HepG2 (cell line): ENCODE measurements around the gene PLXNC1. TPM values are rescaled to one million over a fixed set of nuclear protein-coding genes. Genes with fewer than 3 reads are reported as not detected.

Experiments
- DNMT1 ChIP-seq: sonication (generic); formaldehyde crosslinking; IDR thresholded peaks from 2 replicates; pipeline ENCODE4 v1.5.1; 2020; ENCODE audit warnings: mild to moderate bottlenecking, missing genetic modification reagents
- GABPA ChIP-seq, 2 experiments: IDR thresholded peaks; 2 replicates each; pipeline ENCODE4 v1.6.1; 2011 to 2016; ENCODE audit warnings: low read depth in 2 of 2, low read length in 1 of 2, missing biosample characterization in 1 of 2, missing genetic modification characterization in 1 of 2
- GATAD2A ChIP-seq: IDR thresholded peaks from 2 replicates; pipeline ENCODE4 v1.6.1; 2016
- KAT7 ChIP-seq: IDR thresholded peaks from 2 replicates; pipeline ENCODE4 v1.6.1; 2018; ENCODE audit warnings: borderline replicate concordance, missing compliant biosample characterization
- MED8 ChIP-seq: sonication (generic); formaldehyde crosslinking; IDR thresholded peaks from 2 replicates; pipeline ENCODE4 v1.8.1; 2023; ENCODE audit warnings: mild to moderate bottlenecking, missing genetic modification reagents; ENCODE audit not compliant: insufficient replicate concordance
- MIXL1 ChIP-seq: IDR thresholded peaks from 2 replicates; pipeline ENCODE4 v1.6.1; 2016
- PCBP1 ChIP-seq: fragments of 200-400 bp; formaldehyde crosslinking; IDR thresholded peaks from 2 replicates; pipeline ENCODE4 v1.6.1; 2017; ENCODE audit warnings: mild to moderate bottlenecking, low read depth, low read length, borderline replicate concordance
- RAD51 ChIP-seq: fragments of 450-650 bp; IDR thresholded peaks from 2 replicates; pipeline ENCODE4 v1.6.1; 2016; ENCODE audit warnings: borderline replicate concordance
- SNAI1 ChIP-seq: sonication (generic); formaldehyde crosslinking; IDR thresholded peaks from 2 replicates; pipeline ENCODE4 v1.5.0; 2020; ENCODE audit warnings: mild to moderate bottlenecking, missing genetic modification reagents, borderline replicate concordance
- SOX6 ChIP-seq, 2 experiments: fragments of 450-650 bp in 1 of 2; sonication (generic) in 1 of 2; formaldehyde crosslinking in 1 of 2; IDR thresholded peaks; 2 replicates each; pipeline versions ENCODE4 v1.4.0 to v1.6.1; 2017 to 2020; ENCODE audit warnings: antibody characterized with exemption in 1 of 2, mild to moderate bottlenecking in 1 of 2, missing genetic modification reagents in 1 of 2
- SYNCRIP ChIP-seq: fragments of 200-400 bp; formaldehyde crosslinking; IDR thresholded peaks from 2 replicates; pipeline ENCODE4 v1.6.1; 2018; ENCODE audit warnings: mild to moderate bottlenecking, low read depth, low read length; ENCODE audit not compliant: insufficient read depth
- TGIF2 ChIP-seq: IDR thresholded peaks from 2 replicates; pipeline ENCODE4 v1.6.1; 2016; ENCODE audit warnings: control low read depth, missing compliant biosample characterization
- XBP1 ChIP-seq: sonication (generic); formaldehyde crosslinking; IDR thresholded peaks from 2 replicates; pipeline ENCODE4 v1.5.0; 2020; ENCODE audit warnings: missing genetic modification reagents
- ZFP82 ChIP-seq: sonication (generic); formaldehyde crosslinking; IDR thresholded peaks from 2 replicates; pipeline ENCODE4 v1.5.1; 2020; ENCODE audit warnings: mild to moderate bottlenecking, missing genetic modification reagents, borderline replicate concordance
- ZNF33A ChIP-seq: sonication (generic); formaldehyde crosslinking; IDR thresholded peaks from 2 replicates; pipeline ENCODE4 v1.5.1; 2020; ENCODE audit warnings: missing genetic modification reagents, mild to moderate bottlenecking, moderate library complexity, borderline replicate concordance
- ZNF839 ChIP-seq: sonication (generic); formaldehyde crosslinking; IDR thresholded peaks from 2 replicates; pipeline ENCODE4 v1.4.0; 2020; ENCODE audit warnings: missing genetic modification reagents, mild to moderate bottlenecking, borderline replicate concordance
- polyA plus RNA-seq, 8 experiments: library from polyadenylated mRNA; depleted of rRNA in 3 of 8; stranded (reverse) in 7 of 8; unstranded in 1 of 8; fragments of >200 nt; fragmentation: Illumina TruSeq in 4 of 8; extraction: Trizol in 4 of 8; gene quantifications; 2 replicates each; pipeline versions ENCODE4 v1.2.1 to v1.2.3, GENCODE V29; 2011 to 2016; ENCODE audit warnings: low read depth in 4 of 8, missing spikeins in 1 of 8, mixed read lengths in 1 of 8; ENCODE audit not compliant: insufficient read depth in 1 of 8
- total RNA-seq, 5 experiments: library from RNA; depleted of rRNA; stranded (reverse); fragments of >200 nt; fragmentation: Illumina TruSeq; extraction: Trizol; gene quantifications; 2 replicates each; pipeline ENCODE4 v1.2.3, GENCODE V29; 2016; ENCODE audit warnings: low read depth in 1 of 5
- TF ChIP-seq, protein P1 (sequence below): sonication (generic); formaldehyde crosslinking; IDR thresholded peaks from 2 replicates; pipeline ENCODE4 v1.4.0; 2020; ENCODE audit warnings: mild to moderate bottlenecking, low read depth, missing genetic modification reagents
- TF ChIP-seq, protein P2 (sequence below): sonication (generic); formaldehyde crosslinking; IDR thresholded peaks from 2 replicates; pipeline ENCODE4 v1.4.0; 2020; ENCODE audit warnings: mild to moderate bottlenecking, missing genetic modification reagents
- TF ChIP-seq, protein P3 (sequence below): sonication (generic); formaldehyde crosslinking; IDR thresholded peaks from 2 replicates; pipeline ENCODE4 v1.4.0; 2020; ENCODE audit warnings: missing genetic modification reagents
- TF ChIP-seq, protein P4 (sequence below): conservative IDR thresholded peaks from 2 replicates; pipeline ENCODE4 v1.6.1; 2018; ENCODE audit warnings: missing genetic modification reagents
- TF ChIP-seq, protein P5 (sequence below): sonication (generic); formaldehyde crosslinking; IDR thresholded peaks from 2 replicates; pipeline ENCODE4 v1.4.0; 2020; ENCODE audit warnings: missing genetic modification reagents, borderline replicate concordance

Gene PLXNC1
- total and polyA plus RNA-seq, 2 of the 13 experiments (the other 11 are each of a cell fraction or from before 2014, with no cell fraction given) = 6.6 to 11.2 TPM

DNA sequence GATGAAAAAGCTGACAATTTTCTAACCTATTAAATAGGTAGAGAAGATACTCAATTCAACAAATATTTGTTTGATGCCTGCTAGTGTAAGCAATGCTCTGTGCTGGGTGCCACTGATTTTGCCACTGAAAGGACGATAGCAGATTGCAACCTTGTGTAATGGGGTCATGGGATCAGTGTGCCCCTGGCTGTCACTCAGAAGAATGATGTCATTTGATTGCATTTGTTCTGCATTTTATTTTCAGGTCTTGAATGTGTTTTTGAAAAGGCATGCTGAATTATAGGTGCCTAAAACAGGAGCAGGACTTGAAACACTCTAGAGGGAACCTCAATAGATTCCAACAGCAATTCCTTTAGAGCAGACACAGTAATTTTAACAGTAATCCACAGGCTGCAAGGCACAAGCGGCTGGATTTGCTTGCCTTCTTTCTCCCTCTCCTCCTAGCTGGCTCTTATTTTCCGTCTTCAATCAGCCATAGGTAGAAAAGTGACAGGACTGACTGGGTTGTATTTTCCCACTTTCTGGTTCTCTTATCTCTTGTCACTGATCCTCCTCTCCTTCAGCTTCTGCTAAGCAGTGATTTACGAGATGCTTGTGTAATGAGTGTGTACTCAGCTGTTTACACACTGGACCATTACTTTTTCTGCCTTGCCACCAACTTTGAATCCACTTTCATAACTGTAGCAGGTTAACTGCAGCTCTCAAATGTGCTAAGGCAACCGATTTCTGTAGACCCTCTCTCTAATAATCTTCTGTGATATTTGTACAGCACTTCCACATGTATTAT lies 4.1 kb downstream of the PLXNC1 start (continued):
- TF ChIP-seq, protein P1, sequence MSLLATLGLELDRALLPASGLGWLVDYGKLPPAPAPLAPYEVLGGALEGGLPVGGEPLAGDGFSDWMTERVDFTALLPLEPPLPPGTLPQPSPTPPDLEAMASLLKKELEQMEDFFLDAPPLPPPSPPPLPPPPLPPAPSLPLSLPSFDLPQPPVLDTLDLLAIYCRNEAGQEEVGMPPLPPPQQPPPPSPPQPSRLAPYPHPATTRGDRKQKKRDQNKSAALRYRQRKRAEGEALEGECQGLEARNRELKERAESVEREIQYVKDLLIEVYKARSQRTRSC (CRISPR knock-in tag) = no peak
- TF ChIP-seq SNAI1 = no peak
- no peak for TF ChIP-seq ZNF839 (CRISPR knock-in tag)
- no peak for TF ChIP-seq XBP1 (CRISPR knock-in tag)
- no peak for TF ChIP-seq RAD51
- no peak for TF ChIP-seq DNMT1 (CRISPR knock-in tag)
- TF ChIP-seq MED8 (CRISPR knock-in tag) = no peak
- TF ChIP-seq, protein P2, sequence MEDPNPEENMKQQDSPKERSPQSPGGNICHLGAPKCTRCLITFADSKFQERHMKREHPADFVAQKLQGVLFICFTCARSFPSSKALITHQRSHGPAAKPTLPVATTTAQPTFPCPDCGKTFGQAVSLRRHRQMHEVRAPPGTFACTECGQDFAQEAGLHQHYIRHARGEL (CRISPR knock-in tag) = no peak
- TF ChIP-seq, protein P3, sequence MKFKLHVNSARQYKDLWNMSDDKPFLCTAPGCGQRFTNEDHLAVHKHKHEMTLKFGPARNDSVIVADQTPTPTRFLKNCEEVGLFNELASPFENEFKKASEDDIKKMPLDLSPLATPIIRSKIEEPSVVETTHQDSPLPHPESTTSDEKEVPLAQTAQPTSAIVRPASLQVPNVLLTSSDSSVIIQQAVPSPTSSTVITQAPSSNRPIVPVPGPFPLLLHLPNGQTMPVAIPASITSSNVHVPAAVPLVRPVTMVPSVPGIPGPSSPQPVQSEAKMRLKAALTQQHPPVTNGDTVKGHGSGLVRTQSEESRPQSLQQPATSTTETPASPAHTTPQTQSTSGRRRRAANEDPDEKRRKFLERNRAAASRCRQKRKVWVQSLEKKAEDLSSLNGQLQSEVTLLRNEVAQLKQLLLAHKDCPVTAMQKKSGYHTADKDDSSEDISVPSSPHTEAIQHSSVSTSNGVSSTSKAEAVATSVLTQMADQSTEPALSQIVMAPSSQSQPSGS (CRISPR knock-in tag) = peak; percentile 51; the same call in 1 of the 2 replicates
- TF ChIP-seq ZNF33A = no peak
- TF ChIP-seq ZFP82 (CRISPR knock-in tag) = no peak
- no peak for TF ChIP-seq SYNCRIP
- peak; percentile 70 for TF ChIP-seq GATAD2A
- TF ChIP-seq, protein P4, sequence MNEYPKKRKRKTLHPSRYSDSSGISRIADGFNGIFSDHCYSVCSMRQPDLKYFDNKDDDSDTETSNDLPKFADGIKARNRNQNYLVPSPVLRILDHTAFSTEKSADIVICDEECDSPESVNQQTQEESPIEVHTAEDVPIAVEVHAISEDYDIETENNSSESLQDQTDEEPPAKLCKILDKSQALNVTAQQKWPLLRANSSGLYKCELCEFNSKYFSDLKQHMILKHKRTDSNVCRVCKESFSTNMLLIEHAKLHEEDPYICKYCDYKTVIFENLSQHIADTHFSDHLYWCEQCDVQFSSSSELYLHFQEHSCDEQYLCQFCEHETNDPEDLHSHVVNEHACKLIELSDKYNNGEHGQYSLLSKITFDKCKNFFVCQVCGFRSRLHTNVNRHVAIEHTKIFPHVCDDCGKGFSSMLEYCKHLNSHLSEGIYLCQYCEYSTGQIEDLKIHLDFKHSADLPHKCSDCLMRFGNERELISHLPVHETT (CRISPR knock-in tag) = no peak
- TF ChIP-seq GABPA (IDR thresholded peaks at IDR 0.05; ENCODE audit: low read depth, low read length) = no peak
- TF ChIP-seq GABPA (CRISPR knock-in tag; IDR thresholded peaks at IDR 0.05; ENCODE audit: low read depth) = no peak
- no peak for TF ChIP-seq MIXL1 (CRISPR knock-in tag)
- TF ChIP-seq, protein P5, sequence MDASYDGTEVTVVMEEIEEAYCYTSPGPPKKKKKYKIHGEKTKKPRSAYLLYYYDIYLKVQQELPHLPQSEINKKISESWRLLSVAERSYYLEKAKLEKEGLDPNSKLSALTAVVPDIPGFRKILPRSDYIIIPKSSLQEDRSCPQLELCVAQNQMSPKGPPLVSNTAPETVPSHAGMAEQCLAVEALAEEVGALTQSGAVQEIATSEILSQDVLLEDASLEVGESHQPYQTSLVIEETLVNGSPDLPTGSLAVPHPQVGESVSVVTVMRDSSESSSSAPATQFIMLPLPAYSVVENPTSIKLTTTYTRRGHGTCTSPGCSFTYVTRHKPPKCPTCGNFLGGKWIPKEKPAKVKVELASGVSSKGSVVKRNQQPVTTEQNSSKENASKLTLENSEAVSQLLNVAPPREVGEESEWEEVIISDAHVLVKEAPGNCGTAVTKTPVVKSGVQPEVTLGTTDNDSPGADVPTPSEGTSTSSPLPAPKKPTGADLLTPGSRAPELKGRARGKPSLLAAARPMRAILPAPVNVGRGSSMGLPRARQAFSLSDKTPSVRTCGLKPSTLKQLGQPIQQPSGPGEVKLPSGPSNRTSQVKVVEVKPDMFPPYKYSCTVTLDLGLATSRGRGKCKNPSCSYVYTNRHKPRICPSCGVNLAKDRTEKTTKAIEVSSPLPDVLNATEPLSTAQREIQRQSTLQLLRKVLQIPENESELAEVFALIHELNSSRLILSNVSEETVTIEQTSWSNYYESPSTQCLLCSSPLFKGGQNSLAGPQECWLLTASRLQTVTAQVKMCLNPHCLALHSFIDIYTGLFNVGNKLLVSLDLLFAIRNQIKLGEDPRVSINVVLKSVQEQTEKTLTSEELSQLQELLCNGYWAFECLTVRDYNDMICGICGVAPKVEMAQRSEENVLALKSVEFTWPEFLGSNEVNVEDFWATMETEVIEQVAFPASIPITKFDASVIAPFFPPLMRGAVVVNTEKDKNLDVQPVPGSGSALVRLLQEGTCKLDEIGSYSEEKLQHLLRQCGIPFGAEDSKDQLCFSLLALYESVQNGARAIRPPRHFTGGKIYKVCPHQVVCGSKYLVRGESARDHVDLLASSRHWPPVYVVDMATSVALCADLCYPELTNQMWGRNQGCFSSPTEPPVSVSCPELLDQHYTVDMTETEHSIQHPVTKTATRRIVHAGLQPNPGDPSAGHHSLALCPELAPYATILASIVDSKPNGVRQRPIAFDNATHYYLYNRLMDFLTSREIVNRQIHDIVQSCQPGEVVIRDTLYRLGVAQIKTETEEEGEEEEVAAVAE = 0 out of 2 replicates have a peak, but pooled peaks have one; percentile 32
- no peak for TF ChIP-seq SOX6 (IDR thresholded peaks at IDR 0.05)
- TF ChIP-seq SOX6 (CRISPR knock-in tag; IDR thresholded peaks at IDR 0.05) = peak; percentile 45; the same call in 1 of the 2 replicates
- 0 out of 2 replicates have a peak, but pooled peaks have one; percentile 40 for TF ChIP-seq KAT7 (CRISPR knock-in tag)
- TF ChIP-seq PCBP1 = no peak
- TF ChIP-seq TGIF2 (CRISPR knock-in tag) = peak; percentile 86; the same call in 1 of the 2 replicates
